ENCODE measurements around the gene HOMER2. TPM values are rescaled to one million over a fixed set of nuclear protein-coding genes. Genes with fewer than 3 reads are reported as not detected.
"Not testable (repeated sequence)": the region's sequence is repeated elsewhere in the genome, so short reads cannot be mapped to it uniquely, and the experiment has no call there.

HOMER2 gene
- total RNA-seq, 1 experiment from 2014 or later = 28.6 TPM

GRCh38 chr15:82838096-82838735, 114.3 kb downstream of the HOMER2 start:
- DNase-seq (ENCODE audit: low read depth) = no peak

GRCh38 chr15:82835391-82835917, 117.1 kb downstream of the HOMER2 start:
- DNase-seq (ENCODE audit: low read depth) = no peak

DNA sequence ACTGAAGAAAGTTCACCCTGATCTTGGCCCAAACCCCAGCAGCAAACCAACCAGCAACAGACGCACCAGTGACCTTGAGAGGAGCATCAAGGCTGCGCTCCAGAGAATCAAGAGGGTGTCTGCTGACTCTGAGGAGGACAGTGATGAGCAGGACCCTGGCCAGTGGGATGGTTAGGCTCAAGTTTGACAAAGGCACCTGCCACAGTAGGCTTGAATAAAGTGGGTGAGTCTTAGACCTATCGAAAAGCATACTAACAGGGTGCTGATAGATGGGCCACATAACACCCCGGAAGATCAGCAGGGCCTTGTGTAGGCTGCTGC, 119.2 kb downstream of the HOMER2 start:
- DNase-seq (ENCODE audit: low read depth) = no peak

DNA sequence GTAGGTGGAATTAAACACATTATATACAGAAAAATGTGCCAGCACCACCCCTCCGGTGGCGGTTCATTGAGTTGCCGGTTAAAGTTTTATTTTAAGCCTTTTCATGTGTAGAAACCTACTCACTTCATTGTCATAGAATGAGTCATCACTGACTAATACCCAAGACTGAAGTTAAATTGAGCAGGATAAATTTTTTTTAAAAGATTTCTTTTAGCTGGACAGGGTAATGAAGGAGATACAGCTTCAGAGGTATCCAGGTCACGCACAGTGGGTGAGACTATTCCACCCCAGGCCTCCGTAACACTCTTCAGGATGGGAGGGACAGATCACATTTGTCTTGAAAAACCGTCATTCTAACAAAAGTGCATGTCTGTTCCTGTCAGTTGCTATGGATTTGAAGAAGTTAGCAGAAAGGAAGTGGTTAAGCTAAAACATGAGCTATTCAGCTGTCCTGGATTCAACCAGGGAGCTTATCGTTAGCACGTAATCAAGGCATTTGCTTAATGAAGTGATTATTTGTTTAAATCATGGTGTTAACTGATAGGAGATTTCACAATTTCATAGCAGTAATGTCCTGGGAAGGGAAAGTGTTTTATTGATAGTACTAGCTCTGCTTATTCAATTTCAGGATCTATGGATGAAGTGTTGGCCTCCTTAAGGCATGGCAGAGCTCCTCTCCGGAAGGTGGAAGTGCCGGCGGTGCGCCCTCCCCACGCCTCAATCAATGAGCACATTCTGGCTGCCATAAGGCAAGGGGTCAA, 119.7 kb downstream of the HOMER2 start:
- DNase-seq (ENCODE audit: low read depth) = peak; percentile 94

- no peak for DNase-seq (ENCODE audit: low read depth)
Observed at GRCh38 chr15:82831894-82832600, 120.5 kb downstream of the HOMER2 start.

DNA sequence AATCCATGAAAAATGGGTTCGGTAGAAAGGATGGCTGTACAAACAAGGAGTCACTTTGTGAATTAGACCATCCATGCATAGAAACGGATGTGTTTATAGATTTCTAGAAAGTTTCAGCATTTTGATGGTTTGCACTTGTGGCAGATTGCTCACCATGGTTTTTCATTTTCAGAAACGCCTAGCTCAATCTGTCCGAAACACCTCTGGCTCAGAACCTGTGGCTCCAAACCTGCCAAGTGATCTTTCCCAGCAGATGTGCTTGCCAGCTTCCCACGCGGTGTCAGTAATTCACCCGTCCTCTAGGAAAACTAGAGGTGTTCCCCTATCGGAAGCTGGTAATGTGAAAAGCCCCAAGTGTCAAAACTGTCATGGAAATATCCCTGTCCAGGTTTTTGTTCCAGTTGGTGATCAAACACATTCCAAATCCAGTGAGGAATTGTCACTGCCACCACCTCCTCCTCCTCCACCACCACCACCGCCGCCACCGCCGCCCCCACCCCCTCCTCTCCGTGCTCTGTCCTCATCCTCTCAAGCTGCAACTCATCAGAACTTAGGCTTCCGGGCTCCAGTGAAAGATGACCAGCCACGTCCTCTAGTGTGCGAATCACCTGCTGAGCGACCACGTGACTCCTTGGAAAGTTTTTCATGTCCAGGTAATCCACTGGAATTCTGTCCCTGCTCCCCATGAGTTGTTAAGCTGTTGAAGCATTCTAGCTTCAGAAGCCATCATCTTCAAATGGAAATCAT, 121.9 kb downstream of the HOMER2 start:
- no peak for DNase-seq (ENCODE audit: low read depth)

DNA sequence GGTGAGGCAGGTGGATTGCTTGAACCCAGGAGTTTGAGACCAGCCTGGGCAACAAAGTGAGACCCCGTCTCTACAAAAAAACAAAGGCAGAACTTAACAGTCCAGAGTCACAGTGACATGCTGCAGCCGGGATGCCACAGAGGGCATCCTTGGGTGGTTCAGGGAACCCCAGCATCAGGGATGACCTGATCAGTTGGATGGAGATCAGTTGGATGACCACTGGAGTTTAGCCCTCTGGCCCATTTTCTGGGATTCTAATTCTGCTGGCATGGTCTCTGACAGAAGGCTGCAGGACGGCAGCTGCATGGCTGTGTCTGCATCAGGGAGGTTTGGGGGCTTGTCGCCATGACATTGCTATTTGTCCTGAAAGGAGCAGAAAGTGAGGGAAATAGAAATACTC, 123.3 kb downstream of the HOMER2 start:
- no peak for DNase-seq (ENCODE audit: low read depth)

DNA sequence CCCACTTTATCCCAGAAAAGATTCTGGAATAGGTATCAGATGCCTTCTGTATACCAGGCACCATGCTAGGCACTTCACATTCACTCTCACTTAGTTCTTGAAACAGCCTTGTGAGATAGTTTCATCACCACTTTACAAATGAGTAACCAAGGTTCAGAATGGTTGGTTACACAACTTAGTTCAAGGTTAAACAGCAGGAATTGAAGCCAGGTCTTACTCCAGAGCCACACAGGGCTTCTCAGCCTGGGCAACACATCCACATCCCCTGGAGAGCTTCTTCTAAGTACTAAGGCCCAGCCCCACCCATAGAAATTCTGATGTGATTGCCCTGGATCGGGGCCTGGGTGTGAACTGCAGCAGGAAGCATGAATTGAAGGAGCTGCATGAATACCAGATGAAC, 124.4 kb downstream of the HOMER2 start:
- no peak for DNase-seq (ENCODE audit: low read depth)

GRCh38 chr15:82823049-82823448, 129.5 kb downstream of the HOMER2 start:
- no peak for DNase-seq (ENCODE audit: low read depth)

DNA sequence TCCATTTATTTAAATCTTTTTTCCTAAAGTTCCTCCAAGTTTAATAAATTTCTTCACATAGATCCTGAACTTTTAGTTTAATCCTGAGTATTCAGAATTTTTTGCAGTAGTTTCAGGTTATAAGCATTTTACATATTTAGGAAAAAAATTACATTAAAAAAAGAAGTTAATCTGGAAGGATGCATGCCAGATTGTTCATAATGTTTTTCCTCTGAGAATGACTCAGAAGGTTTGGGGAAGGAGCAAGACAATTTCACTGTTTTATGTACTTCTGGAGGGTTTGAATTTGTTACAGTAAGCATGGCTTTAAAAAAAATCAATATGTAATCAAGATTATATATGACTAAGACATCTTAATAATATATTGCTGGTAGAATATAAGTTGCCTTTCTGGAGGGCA, 130.7 kb downstream of the HOMER2 start:
- DNase-seq (ENCODE audit: low read depth) = not testable (repeated sequence)

- DNase-seq (ENCODE audit: low read depth) = not testable (repeated sequence)
Observed at GRCh38 chr15:82821396-82821795, 131.1 kb downstream of the HOMER2 start.

GRCh38 chr15:82820128-82820527, 132.4 kb downstream of the HOMER2 start:
- no peak for DNase-seq (ENCODE audit: low read depth)

- DNase-seq (ENCODE audit: low read depth) = no peak
Observed at GRCh38 chr15:82812994-82813393, 139.5 kb downstream of the HOMER2 start.

DNA sequence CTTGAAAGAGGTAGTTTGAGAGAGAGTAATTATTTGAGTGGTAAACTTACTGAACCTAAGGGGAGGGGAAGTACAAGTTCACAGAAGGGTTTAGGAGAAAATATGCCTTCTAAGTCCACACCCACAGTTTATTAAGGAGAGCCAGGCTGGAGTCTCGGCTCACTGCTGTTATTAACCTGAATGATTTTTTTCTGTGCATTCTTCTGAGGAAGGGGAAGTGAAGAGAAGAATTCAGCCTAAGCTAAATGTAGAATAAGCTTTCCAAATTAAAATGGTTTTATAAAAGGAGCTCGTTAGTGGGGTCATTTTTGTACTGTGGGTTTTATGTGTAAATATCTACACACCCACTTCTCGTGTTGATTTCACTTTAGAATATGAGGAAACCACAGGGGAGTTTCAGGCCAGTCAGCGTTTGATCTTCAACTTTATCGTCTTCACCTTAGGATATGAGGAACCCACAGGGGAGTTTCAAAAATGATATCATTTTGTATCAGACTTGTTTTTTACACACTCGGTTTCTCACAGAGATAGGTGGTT, 141.6 kb downstream of the HOMER2 start:
- DNase-seq (ENCODE audit: low read depth) = no peak

- DNase-seq (ENCODE audit: low read depth) = peak; percentile 54
Observed at GRCh38 chr15:82810061-82810889, 142.2 kb downstream of the HOMER2 start.

- DNase-seq (ENCODE audit: low read depth) = peak; percentile 97
Observed at GRCh38 chr15:82809308-82810060, 143.0 kb downstream of the HOMER2 start, which contains the start of gene WHAMM. Gene WHAMM (plus strand): TSS chr15:82809628. CDS start chr15:82809727, 99 bp downstream.

- DNase-seq (ENCODE audit: low read depth) = no peak
Observed at GRCh38 chr15:82808634-82809041, 143.9 kb downstream of the HOMER2 start.

DNA sequence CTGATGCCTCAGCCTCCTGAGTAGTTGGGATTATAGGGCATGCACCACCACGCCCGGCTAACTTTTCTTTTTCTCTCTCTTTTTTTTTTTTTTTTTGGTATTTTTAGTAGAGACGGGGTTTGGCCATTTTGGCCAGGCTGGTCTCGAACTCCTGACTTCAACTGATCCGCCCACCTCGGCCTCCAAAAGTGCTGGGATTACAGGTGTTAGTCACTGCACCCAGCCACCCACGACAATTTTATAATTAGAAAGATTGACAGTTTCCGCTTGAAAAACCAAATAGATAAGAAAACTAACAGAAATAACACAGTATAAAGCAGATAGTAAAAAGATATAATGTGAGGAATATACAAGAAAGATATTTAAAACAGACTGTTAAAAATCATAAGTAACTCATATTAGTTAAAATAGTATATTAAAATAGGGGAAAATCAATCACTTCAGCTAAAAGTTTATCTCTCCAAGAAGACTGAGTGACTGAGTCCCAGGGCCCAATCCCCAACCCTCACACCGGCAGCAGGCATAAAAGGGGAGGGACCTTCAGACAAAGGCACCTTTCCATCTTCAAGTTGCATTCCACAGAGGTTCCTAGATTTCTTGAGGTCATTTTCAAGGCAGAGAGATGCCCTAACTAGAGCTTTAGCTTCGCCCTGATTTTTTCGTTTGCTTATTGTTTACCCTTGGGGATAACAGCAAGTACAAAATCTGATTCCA, 144.4 kb downstream of the HOMER2 start:
- no peak for DNase-seq (ENCODE audit: low read depth)

- DNase-seq (ENCODE audit: low read depth) = no peak
Observed at GRCh38 chr15:82805994-82806406, 146.5 kb downstream of the HOMER2 start, which contains the start of gene FSD2. Gene FSD2 (minus strand): TSS chr15:82806069. CDS start chr15:82787390, 18,679 bp downstream.
